NCI-H82 treated with DMSO at 0.1 percent for 48 hours (cell line): ENCODE data around the gene RCOR1.

Source experiments
- DNase-seq: peaks from one replicate; lab custom pipeline; 2025; ENCODE audit not compliant: unreplicated experiment; lab: John Stamatoyannopoulos, UW

RCOR1 gene

DNA sequence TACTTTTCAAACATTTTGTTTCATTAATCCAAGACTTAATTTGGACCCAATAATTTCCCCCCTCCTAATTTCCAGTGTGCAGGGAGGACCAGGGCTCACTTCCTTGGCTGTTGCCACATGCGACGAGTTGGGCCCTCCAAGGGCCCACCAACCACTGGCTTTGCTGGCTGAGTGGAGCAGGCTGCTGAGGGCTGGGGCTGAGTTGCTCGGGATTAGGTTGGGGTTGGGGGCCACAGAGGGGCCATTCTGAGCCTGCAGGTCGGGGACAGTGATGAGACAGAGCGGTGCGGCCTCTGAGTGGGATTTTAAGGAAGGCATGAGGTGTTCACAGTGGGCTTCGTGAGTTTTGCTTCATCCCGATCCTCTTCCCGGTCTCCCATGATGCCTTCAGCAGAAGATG, 178.7 kb downstream of the RCOR1 start:
- DNase-seq: no peak

DNA sequence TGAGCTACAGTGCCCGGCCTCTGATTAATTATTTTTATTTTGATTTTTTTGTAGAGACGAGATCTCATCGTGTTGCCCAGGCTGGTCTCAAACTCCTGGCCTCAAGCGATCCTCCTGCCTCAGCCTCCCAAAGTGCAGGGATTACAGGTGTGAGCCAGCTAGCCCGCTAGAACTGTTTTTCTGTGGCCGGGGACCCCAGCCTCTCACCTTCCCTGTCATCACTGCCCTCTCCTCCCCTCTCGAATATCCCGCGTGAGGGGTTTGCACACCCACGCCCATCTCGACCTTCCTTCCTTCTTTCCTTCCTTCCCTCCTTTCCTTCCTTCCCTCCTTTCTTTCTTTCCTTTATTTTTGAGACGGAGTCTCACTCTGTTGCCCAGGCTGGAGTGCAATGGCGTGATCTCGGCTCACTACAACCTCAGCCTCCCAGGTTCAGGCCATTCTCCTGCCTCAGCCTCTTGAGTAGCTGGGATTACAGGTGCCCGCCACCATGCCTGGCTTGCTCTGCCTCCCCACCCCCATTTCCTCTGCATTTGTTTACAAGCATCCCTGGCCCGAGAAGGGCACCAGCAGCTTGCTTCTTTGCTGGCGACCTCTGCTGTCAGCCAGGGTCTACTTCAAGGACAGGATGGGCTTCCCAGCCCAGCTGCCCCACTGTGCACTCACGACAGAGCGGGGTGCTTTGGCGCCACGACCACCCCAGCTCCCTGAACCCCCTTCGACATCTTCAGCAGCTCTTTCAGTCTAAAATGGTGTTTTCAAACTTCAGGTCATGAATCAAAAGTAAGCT, 180.5 kb downstream of the RCOR1 start:
- DNase-seq: no peak

DNA sequence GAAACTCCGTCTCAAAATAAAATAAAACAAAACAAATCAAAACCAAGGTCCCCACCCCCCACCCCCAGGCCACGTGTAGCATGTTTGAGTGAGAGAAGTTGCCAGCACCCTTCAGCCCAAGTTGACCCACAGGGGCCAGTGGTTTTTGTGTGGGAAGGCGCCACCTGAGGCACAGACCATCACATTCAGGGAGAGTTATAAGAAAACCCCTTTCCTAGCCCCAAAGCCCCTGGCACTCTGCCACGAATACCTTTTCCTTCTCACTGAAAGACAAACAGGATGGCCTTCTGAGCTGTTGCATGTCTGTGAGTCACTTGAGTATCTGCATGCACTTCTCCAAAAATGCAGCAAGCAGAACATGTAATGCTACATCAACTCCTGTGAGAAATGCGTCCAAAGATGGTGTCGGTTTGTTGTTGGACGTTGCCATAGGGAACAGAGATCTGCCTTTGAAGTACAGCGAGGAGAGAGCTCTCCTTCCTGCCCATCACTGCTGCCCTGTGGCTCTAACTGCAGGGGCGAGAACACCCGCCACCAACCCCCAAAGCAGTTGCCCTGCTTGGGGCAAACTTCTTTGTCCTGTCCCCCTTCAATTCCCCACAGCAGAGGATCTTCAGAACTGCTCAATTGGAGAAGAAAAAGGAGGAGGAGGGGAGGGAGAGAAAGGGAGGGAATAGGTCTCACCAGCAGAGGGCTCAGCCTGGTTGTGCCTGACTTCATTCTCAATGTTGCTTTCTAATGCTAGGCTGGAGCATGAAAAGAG, 182.1 kb downstream of the RCOR1 start:
- DNase-seq: peak; percentile 58

- no peak for DNase-seq
Observed at GRCh38 chr14:102775855-102776760, 183.7 kb downstream of the RCOR1 start.

DNA sequence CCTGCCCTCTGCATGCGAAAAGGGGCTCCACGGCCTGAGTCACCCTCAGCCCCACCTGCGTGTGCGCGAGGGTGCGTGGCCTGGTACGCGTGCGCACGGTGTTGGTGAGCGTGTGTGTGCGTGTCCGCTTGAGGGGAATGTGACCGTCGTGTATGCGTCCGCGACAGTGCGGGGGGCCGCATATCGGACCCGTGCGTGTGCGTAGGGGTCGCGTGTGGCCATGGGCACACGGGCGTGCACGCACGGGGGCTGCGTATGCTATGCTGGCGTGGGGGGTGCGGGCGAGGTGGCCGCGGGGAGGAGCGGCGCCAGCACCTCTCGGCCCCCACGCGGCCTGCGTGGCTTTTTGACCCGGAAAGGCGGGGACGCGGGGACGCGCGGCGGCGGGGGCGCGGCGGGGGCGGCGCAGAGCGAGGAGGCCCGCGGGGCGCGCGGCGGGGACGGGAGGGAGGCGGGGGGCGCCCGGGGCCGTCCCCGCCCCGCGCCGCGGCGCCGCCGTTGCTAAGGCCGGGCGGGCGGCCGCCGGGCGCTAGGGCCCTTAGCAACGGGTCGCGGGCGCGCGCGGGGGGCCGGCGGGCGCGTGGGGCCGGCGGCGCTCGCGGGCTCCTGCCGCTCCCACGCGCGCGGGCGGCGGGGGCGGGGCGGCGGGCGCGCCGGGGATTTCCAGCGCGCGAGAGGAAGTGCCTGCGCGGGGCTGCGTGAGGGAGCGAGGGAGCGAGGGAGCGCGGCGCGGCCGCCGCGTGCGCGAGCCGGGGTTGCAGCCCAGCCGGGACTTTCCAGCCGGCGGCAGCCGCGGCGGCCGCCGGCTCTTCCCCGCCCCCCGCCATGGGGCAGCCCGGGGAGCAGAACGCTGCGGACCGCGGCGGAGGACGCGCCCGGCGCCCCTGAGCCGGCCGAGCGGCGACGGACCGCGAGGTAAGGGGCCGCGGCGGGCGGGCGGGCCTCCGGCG, 184.6 kb downstream of the RCOR1 start, which contains the start of gene TRAF3:
Gene TRAF3, plus strand, starts transcription at position 689 of the 950 bp plus-strand sequence. CDS start 92,753 bp downstream, outside the sequence.
- DNase-seq: no peak

- DNase-seq: no peak
Observed at GRCh38 chr14:102777711-102778337, 185.4 kb downstream of the RCOR1 start.

DNA sequence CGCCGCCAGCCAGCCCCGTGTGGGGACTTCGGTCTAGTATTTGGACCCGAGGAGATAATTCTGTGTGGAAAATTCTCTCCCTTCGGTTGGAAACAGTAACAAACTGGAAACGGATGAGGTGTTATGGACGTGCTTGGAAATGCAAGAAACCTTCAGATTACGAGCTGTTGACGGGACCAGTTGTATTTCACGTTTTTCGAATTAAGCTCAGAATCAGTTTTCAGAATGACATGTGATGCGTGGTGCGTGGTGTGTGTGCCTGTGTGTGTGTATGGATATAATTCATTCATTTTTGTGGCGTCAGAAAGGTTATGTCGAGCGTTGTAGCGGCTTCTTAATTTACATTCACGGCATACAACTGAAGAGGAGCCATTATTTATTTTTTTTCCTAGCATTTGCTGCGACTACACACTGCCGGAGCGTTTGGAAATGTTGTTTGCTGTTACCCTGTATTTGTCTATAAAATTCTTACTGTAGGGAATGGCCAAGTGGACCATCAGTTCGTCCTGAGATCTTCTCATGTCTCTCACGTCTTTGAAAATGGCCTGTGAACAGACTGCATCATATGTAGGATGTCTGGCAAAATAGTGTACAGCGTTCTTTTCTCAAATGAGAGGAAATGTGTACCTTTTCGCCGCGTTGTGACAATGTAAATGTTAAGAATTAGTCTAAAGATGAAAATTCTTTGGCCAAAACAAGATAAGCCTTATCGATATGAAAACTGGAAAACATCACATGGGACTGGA, 186.1 kb downstream of the RCOR1 start:
- DNase-seq: no peak

- DNase-seq: peak; percentile 37
Observed at GRCh38 chr14:102779084-102779462, 186.6 kb downstream of the RCOR1 start.

- DNase-seq: no peak
Observed at GRCh38 chr14:102779574-102780315, 187.3 kb downstream of the RCOR1 start.
